Limb (tissue), 2 donors: ENCODE measurements around the gene OPTN.
"Not testable (repeated sequence)": the region's sequence is repeated elsewhere in the genome, so short reads cannot be mapped to it uniquely, and the experiment has no call there.

Experiments used
- DNase-seq, 2 donors: peaks; one replicate each; pipeline ENCODE4 v3.0.0-alpha.2; 2016; ENCODE audit errors: extremely low spot score in 2 of 2

OPTN gene

GRCh38 chr10:13118784-13119410, 18.9 kb downstream of the OPTN start:
- no peak for DNase-seq

- no peak for DNase-seq
Observed at GRCh38 chr10:13120786-13121499, 21.0 kb downstream of the OPTN start.

- no peak for DNase-seq
Observed at GRCh38 chr10:13121500-13121854, 21.5 kb downstream of the OPTN start.

- DNase-seq, result no peak
Observed at GRCh38 chr10:13136651-13137050, 36.7 kb downstream of the OPTN start.

- DNase-seq, result no peak
Observed at GRCh38 chr10:13139150-13139549, 39.2 kb downstream of the OPTN start.

- DNase-seq, result no peak
Observed at GRCh38 chr10:13139676-13140075, 39.7 kb downstream of the OPTN start.

GRCh38 chr10:13140627-13141190, 40.7 kb downstream of the OPTN start:
- DNase-seq, result no peak

- DNase-seq, result no peak
Observed at GRCh38 chr10:13143766-13144165, 43.8 kb downstream of the OPTN start.

- DNase-seq, result no peak
Observed at GRCh38 chr10:13144814-13145213, 44.9 kb downstream of the OPTN start.

- no peak for DNase-seq
Observed at GRCh38 chr10:13146379-13146778, 46.4 kb downstream of the OPTN start.

- no peak for DNase-seq
Observed at GRCh38 chr10:13147161-13147560, 47.2 kb downstream of the OPTN start.

- DNase-seq, result no peak
Observed at GRCh38 chr10:13152296-13152695, 52.3 kb downstream of the OPTN start.

- DNase-seq, result not testable (repeated sequence)
Observed at GRCh38 chr10:13155860-13156259, 55.9 kb downstream of the OPTN start.

- peak in 1 of 2 donors; percentile 36 for DNase-seq
Observed at GRCh38 chr10:13158401-13158800, 58.4 kb downstream of the OPTN start.

- DNase-seq, result peak; percentile 99
Observed at GRCh38 chr10:13160934-13161856, 61.2 kb downstream of the OPTN start, which contains the start of gene MCM10. MCM10 (plus strand) TSS chr10:13161558; CDS start chr10:13164203, 2,645 bp downstream.

- DNase-seq, result no peak
Observed at GRCh38 chr10:13161857-13162271, 61.9 kb downstream of the OPTN start.

GRCh38 chr10:13163859-13164258, 63.9 kb downstream of the OPTN start:
- no peak for DNase-seq

- no peak for DNase-seq
Observed at GRCh38 chr10:13165177-13165576, 65.2 kb downstream of the OPTN start.

- DNase-seq, result no peak
Observed at GRCh38 chr10:13167568-13167967, 67.6 kb downstream of the OPTN start.

GRCh38 chr10:13168781-13169180, 68.8 kb downstream of the OPTN start:
- DNase-seq, result peak in 1 of 2 donors; percentile 45

GRCh38 chr10:13173616-13174015, 73.7 kb downstream of the OPTN start:
- no peak for DNase-seq

GRCh38 chr10:13180788-13181187, 80.8 kb downstream of the OPTN start:
- DNase-seq, result no peak
